ENCODE data around the gene CXCR4. TPM values are rescaled to one million over a fixed set of nuclear protein-coding genes. Genes with fewer than 3 reads are reported as not detected.
A peak's percentile ranks its signal among the peaks of the same experiment; 100 is the strongest.

Gene CXCR4
- total and polyA plus RNA-seq, 10 of the 15 experiments (the other 5 are each of a cell fraction or from before 2014, with no cell fraction given) = 31.1 to 749 (median 52.7) TPM

DNA sequence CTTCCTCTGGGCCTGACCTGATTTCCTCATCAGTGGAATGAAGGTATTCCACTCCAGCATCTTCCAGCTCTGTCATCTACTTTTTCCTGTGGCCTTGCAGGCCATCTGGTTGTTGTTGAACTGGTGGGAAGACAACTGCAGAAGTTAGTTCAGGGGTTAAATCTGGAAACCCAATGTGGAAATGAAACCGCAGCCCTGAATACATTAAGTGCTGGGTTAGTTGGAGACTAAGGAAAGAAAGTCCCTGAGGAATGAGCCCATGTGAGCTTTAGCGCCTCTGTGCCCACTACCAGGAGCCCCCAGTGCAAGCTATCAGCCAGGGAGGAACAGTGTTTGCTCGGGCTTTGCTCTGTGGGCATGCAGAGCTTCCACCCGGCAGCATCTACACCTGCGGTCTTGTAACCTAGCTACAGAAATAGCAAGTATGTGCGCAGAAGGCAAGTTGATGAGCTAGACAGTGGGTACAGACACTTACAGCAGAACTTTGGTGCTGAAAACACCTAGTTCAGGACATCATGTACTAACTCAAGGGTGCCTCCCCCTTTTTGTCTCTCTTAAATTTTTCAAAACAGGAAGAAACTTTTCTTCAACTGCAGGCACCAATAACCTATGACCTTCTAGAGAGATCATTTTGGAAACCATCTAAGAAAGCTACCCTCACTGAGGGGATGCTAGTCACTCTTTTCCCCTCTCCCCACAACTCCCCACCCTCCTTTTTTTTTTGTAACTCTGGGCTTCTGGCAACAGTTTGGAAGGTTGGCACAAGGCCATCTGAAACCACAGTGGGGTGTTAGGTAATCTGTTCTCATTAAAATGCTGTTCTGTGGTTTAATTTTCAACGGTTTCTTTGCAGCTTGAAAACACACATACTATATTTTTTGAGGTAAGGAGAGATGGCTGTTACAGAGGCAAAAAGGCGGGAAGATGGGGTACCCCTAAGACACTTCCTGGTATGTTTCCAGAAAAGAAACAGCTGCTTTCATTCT lies 18.3 kb upstream of the CXCR4 start:
- intact Hi-C loops (cut with micrococcal nuclease; ENCODE audit: unreplicated experiment) (no loop called here), in situ Hi-C loops (cut with MboI) (no loop called here)
- no peaks in the 10 kb centered on the region for H4K20me1 ChIP-seq (ENCODE audit: control insufficient read depth, insufficient read depth)
- ATAC-seq (peak; percentile 64), FAIRE-seq (no peak), DNase-seq (ENCODE audit: low read depth, low spot score) (no peak)
- no peak overlapping the region for H3K9ac ChIP-seq (ENCODE audit: control insufficient read depth, insufficient read depth, low read length)
- ChIA-PET SMC1A (ENCODE audit: uncharacterized antibody, unreplicated experiment) (interaction anchor here (0.6 to 11.5 kb wide), 51 partner anchors 9 to 254 kb away, joined by 3 to 234 read pairs (median 4); no protein-coding TSS in a partner anchor), RAD21 (ENCODE audit: unreplicated experiment) (interaction anchor here (0.6 to 11.7 kb wide), 49 partner anchors 9 to 263 kb away, joined by 3 to 301 read pairs (median 4); partner anchors contain the start of gene CXCR4), CTCF (interaction anchor here (0.6 to 3.0 kb wide), 23 partner anchors 12 to 254 kb away, joined by 3 to 15 read pairs (median 5); no protein-coding TSS in a partner anchor), POLR2A (interaction anchor here (0.6 to 6.5 kb wide), 25 partner anchors 11 to 240 kb away, joined by 3 to 53 read pairs (median 4); no protein-coding TSS in a partner anchor)
- H3K79me2 ChIP-seq (ENCODE audit: control insufficient read depth, insufficient read depth, low read length) = no peaks in the 10 kb centered on the region
- WGBS (ENCODE audit: insufficient coverage, insufficient replicate concordance, low lambda C conversion rate, missing lambda C conversion rate) = 0% methylated on average over 8 of the region's 8 CpGs
- no TSS peak for BruUV-seq (replicated peaks)
- H3K36me3 ChIP-seq (ENCODE audit: control insufficient read depth in 2 of 2, insufficient read depth in 2 of 2, low read length in 1 of 2) = no peaks in the 10 kb centered on the region
- H3K27ac ChIP-seq (ENCODE audit: control insufficient read depth, insufficient read depth) = no peak overlapping the region
- H3K27me3 ChIP-seq (replicated peaks in 1 of 2; ENCODE audit: control insufficient read depth in 2 of 2, insufficient read depth in 2 of 2, low read length in 1 of 2) = peaks cover 0 to 21% of the 10 kb centered on the region in 2 experiments; a peak in 2 of 4 replicates
- peaks cover 42% of the 10 kb centered on the region for H3K4me1 ChIP-seq (ENCODE audit: control insufficient read depth, insufficient read depth, low read length)
- no peak overlapping the region for H3K4me3 ChIP-seq
- H2AFZ ChIP-seq (ENCODE audit: control insufficient read depth, low read depth, low read length) = no peak overlapping the region
- H3K4me2 ChIP-seq (ENCODE audit: control insufficient read depth, insufficient read depth) = peak overlapping the region; percentile 3
- no peaks in the 10 kb centered on the region; the same call in 2 of the 3 replicates for H3K9me3 ChIP-seq (replicated peaks; ENCODE audit: control insufficient read depth, insufficient read depth, low read length)
- TF ChIP-seq FOXK2 (IDR thresholded peaks at IDR 0.05) (0 out of 2 replicates have a peak, but pooled peaks have one; percentile 7), JUND (IDR thresholded peaks at IDR 0.05; ENCODE audit: low read depth, low read length) (no peak), ETV6 (conservative IDR thresholded peaks at IDR 0.05 in 1 of 2, IDR thresholded peaks at IDR 0.05 in 1 of 2; ENCODE audit: borderline replicate concordance in 1 of 2, low read depth in 1 of 2) (no peak), YBX1 (IDR thresholded peaks at IDR 0.05) (no peak), HDAC6 (IDR thresholded peaks at IDR 0.05; ENCODE audit: unreplicated experiment) (no peak), EGR1 (IDR thresholded peaks at IDR 0.05; ENCODE audit: borderline replicate concordance in 1 of 2, low read depth in 2 of 2, low read length in 2 of 2) (no peak), FOS (IDR thresholded peaks at IDR 0.05; ENCODE audit: borderline replicate concordance, extremely low read depth, insufficient read length) (no peak), EED (IDR thresholded peaks at IDR 0.05; ENCODE audit: low read depth) (peak; percentile 42; the same call in 1 of the 2 replicates), WRNIP1 (IDR thresholded peaks at IDR 0.05; ENCODE audit: borderline replicate concordance, low read depth, low read length) (no peak; the same call in 1 of the 2 replicates)
- TF ChIP-seq, protein P1, sequence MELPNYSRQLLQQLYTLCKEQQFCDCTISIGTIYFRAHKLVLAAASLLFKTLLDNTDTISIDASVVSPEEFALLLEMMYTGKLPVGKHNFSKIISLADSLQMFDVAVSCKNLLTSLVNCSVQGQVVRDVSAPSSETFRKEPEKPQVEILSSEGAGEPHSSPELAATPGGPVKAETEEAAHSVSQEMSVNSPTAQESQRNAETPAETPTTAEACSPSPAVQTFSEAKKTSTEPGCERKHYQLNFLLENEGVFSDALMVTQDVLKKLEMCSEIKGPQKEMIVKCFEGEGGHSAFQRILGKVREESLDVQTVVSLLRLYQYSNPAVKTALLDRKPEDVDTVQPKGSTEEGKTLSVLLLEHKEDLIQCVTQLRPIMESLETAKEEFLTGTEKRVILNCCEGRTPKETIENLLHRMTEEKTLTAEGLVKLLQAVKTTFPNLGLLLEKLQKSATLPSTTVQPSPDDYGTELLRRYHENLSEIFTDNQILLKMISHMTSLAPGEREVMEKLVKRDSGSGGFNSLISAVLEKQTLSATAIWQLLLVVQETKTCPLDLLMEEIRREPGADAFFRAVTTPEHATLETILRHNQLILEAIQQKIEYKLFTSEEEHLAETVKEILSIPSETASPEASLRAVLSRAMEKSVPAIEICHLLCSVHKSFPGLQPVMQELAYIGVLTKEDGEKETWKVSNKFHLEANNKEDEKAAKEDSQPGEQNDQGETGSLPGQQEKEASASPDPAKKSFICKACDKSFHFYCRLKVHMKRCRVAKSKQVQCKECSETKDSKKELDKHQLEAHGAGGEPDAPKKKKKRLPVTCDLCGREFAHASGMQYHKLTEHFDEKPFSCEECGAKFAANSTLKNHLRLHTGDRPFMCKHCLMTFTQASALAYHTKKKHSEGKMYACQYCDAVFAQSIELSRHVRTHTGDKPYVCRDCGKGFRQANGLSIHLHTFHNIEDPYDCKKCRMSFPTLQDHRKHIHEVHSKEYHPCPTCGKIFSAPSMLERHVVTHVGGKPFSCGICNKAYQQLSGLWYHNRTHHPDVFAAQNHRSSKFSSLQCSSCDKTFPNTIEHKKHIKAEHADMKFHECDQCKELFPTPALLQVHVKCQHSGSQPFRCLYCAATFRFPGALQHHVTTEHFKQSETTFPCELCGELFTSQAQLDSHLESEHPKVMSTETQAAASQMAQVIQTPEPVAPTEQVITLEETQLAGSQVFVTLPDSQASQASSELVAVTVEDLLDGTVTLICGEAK (IDR thresholded peaks at IDR 0.05; ENCODE audit: borderline replicate concordance) = no peak
- TF ChIP-seq, protein P2, sequence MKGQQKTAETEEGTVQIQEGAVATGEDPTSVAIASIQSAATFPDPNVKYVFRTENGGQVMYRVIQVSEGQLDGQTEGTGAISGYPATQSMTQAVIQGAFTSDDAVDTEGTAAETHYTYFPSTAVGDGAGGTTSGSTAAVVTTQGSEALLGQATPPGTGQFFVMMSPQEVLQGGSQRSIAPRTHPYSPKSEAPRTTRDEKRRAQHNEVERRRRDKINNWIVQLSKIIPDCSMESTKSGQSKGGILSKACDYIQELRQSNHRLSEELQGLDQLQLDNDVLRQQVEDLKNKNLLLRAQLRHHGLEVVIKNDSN (IDR thresholded peaks at IDR 0.05; ENCODE audit: borderline replicate concordance, extremely low read length, insufficient read depth, low read depth, low read length) = no peak
- TF ChIP-seq, protein P3, sequence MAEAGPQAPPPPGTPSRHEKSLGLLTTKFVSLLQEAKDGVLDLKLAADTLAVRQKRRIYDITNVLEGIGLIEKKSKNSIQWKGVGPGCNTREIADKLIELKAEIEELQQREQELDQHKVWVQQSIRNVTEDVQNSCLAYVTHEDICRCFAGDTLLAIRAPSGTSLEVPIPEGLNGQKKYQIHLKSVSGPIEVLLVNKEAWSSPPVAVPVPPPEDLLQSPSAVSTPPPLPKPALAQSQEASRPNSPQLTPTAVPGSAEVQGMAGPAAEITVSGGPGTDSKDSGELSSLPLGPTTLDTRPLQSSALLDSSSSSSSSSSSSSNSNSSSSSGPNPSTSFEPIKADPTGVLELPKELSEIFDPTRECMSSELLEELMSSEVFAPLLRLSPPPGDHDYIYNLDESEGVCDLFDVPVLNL (IDR thresholded peaks at IDR 0.05; ENCODE audit: low read depth, low read length) = no peak
- TF ChIP-seq, protein P4, sequence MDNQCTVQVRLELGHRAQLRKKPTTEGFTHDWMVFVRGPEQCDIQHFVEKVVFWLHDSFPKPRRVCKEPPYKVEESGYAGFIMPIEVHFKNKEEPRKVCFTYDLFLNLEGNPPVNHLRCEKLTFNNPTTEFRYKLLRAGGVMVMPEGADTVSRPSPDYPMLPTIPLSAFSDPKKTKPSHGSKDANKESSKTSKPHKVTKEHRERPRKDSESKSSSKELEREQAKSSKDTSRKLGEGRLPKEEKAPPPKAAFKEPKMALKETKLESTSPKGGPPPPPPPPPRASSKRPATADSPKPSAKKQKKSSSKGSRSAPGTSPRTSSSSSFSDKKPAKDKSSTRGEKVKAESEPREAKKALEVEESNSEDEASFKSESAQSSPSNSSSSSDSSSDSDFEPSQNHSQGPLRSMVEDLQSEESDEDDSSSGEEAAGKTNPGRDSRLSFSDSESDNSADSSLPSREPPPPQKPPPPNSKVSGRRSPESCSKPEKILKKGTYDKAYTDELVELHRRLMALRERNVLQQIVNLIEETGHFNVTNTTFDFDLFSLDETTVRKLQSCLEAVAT (IDR thresholded peaks at IDR 0.05) = peak; percentile 61; the same call in 1 of the 2 replicates

Measured in GM12878 (cell line).